Duodenal mucosa (tissue), 2 donors: Measurements from ENCODE around the gene PANK4.

Experiments
- H3K27ac ChIP-seq: one replicate; pipeline ENCODE4 v1.7.0; 2013; ENCODE audit warnings: low read depth, low read length
- H3K27me3 ChIP-seq, 2 donors: one replicate each; pipeline ENCODE4 v1.7.0; 2013; ENCODE audit warnings: low read length in 2 of 2, control low read depth in 1 of 2; ENCODE audit not compliant: insufficient read depth in 2 of 2, control insufficient read depth in 1 of 2
- H3K36me3 ChIP-seq, 2 donors: one replicate each; pipeline ENCODE4 v1.7.0; 2013; ENCODE audit warnings: low read length in 2 of 2, control low read depth in 1 of 2; ENCODE audit not compliant: insufficient read depth in 2 of 2, control insufficient read depth in 1 of 2
- H3K4me1 ChIP-seq, 2 donors: one replicate each; pipeline ENCODE4 v1.7.0; 2013; ENCODE audit warnings: low read length in 2 of 2, control low read depth in 1 of 2; ENCODE audit not compliant: insufficient read depth in 2 of 2, control insufficient read depth in 1 of 2
- H3K4me3 ChIP-seq, 2 donors: one replicate each; pipeline ENCODE4 v1.7.0; 2013; ENCODE audit warnings: low read length in 2 of 2, low read depth in 1 of 2
- H3K9ac ChIP-seq, 2 donors: one replicate each; pipeline ENCODE4 v1.7.0; 2013; ENCODE audit warnings: low read length in 2 of 2, low read depth in 1 of 2
- H3K9me3 ChIP-seq, 2 donors: one replicate each; pipeline ENCODE4 v1.7.0; 2013; ENCODE audit warnings: low read length in 2 of 2, control low read depth in 1 of 2; ENCODE audit not compliant: control insufficient read depth in 1 of 2

Gene PANK4

DNA sequence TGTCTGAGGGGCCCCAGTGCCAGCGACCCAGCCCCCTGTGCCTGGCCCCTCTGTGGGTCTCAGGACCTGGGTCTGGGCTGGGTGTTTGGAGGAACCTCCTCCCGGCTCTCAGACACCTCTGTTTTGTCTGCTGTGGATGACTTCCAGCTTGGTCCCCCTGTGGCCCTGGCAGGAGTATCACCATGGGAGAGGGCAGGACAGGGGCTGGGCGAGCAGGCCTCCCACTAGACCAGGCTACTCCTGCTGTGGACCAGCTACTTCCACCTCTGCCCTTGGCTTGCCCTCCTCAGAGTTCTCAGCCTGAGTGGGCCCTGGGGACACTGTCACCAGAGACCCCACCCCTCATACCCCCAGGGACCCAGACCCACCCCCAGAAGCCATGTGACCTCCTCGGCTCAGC is 28.5 kb downstream of the PANK4 start:
- no peaks in the 10 kb centered on the region for H3K9me3 ChIP-seq
- no peak overlapping the region for H3K4me3 ChIP-seq
- no peaks in the 10 kb centered on the region for H3K36me3 ChIP-seq
- H3K27me3 ChIP-seq = peaks cover 0 to 4% of the 10 kb centered on the region in 2 donors
- no peaks in the 10 kb centered on the region for H3K4me1 ChIP-seq
- no peak overlapping the region for H3K9ac ChIP-seq
- H3K27ac ChIP-seq = no peak overlapping the region

DNA sequence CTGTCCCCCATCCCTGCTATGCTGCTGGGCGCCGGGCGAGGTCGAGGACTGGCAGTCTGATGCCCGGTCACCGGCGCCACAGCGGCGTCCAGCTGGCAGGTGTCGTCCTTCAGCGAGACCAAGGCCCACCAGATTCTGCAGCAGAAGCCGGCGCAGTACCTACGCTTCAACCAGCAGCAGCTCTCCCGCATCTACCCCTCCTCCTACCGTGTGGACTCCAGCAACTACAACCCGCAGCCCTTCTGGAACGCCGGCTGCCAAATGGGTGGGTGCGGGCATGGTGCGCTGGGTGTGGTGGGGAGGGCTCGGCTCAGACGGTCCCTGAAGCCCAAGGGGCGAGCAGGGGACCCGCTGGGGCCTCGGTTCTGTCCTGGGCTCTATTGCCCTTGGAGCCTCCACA is 29.6 kb downstream of the PANK4 start:
- Histone ChIP-seq H3K4me3 (no peak overlapping the region), H3K4me1 (no peaks in the 10 kb centered on the region), H3K36me3 (no peaks in the 10 kb centered on the region), H3K9me3 (no peaks in the 10 kb centered on the region), H3K27ac (no peak overlapping the region), H3K27me3 (peaks cover 0 to 4% of the 10 kb centered on the region in 2 donors), H3K9ac (no peak overlapping the region)

DNA sequence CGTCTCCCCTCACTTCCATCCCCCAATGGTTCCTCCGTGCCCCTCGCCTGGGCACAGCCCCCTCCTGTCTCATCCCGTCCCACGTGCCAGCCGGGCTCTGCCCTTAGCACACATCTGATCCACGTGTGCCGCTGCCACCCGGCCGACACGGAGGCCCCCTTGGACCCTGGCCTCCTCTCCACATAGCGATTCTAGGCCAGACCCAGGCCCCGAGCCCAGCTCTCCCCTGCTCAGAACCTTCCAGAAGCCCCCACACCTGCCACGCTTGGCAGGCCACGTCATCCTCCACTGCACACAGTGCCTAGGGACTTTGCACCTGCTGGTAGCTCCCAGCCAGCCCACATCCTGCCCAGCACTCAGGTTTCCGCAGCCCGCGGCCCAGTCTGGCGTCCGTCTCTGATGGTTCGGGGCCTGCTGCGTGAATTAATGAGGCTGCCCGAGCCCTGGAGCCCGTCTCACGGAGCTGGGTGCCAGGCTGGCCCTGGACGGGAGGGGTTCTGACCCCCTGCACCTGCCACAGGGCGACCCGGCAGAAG is 30.2 kb downstream of the PANK4 start:
- H3K9ac ChIP-seq = no peak overlapping the region
- no peak overlapping the region for H3K27ac ChIP-seq
- H3K9me3 ChIP-seq = no peaks in the 10 kb centered on the region
- H3K4me1 ChIP-seq = no peaks in the 10 kb centered on the region
- H3K4me3 ChIP-seq = no peak overlapping the region
- no peaks in the 10 kb centered on the region for H3K36me3 ChIP-seq
- peaks cover 0 to 4% of the 10 kb centered on the region in 2 donors for H3K27me3 ChIP-seq

DNA sequence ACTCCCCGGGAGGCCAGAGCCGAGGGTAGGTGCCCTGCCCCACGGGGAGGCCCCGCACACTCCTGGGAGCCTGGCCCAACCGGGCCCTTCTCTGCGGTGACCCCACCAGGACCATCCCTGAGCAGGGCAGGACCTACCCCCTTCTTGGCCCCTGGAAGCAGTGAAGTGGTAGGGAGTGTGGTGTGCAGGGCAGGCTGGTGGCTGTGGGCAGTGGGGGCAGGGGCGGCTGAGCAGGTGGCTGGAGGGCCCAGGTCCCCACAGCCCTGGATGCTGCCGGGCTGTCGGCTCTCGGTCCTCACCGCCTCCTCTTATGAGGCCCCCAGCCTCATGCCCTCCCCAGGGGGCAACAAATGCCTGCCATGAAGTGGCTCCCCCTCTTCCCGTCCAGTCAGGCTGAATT is 30.9 kb downstream of the PANK4 start:
- Histone ChIP-seq H3K9ac (no peak overlapping the region), H3K4me3 (no peak overlapping the region), H3K27ac (no peak overlapping the region), H3K4me1 (no peaks in the 10 kb centered on the region), H3K27me3 (peaks cover 0 to 4% of the 10 kb centered on the region in 2 donors), H3K36me3 (no peaks in the 10 kb centered on the region), H3K9me3 (no peaks in the 10 kb centered on the region)

DNA sequence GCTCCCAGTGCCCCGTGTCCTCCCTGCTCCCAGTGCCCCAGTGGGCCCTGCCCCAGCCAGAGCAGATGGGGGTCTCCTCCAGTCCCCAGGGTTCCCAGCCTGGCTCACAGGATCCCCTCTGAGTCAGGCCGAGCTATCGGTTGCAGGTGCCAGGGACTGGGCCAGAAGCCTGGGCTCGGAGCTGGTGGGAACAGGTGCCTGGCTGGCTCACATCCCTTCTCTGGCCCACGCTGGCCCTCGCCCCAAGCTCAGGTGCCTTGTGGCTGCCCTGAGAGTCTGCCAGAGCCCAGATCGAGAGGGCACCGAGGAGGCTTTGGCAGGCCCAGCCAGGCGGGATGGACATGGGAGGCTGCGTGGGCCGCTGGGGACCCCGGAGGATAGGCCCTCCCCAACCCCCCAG is 31.4 kb downstream of the PANK4 start:
- Histone ChIP-seq H3K4me3 (no peak overlapping the region), H3K36me3 (no peaks in the 10 kb centered on the region), H3K9ac (no peak overlapping the region), H3K4me1 (no peaks in the 10 kb centered on the region), H3K9me3 (no peaks in the 10 kb centered on the region), H3K27ac (no peak overlapping the region), H3K27me3 (peaks cover 0 to 4% of the 10 kb centered on the region in 2 donors)

DNA sequence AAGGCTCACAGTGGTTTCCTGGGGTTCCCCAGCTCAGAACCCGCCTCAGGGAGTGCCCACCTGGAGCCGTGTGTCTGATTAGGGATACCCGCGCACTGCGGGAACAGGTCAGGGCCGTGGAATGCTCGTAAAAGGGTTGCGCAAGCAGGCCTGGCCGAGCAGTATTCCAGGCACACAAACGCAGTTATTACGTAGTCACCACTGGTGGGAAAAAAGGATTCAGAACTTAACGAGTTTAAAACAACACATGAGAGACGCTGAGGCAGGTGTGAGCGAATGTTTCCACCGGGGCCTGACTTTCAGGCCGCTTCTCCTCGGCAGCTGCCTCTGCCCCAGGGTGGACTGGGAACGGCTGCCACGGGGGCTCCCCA is 32.1 kb downstream of the PANK4 start:
- Histone ChIP-seq H3K36me3 (no peaks in the 10 kb centered on the region), H3K27me3 (no peaks in the 10 kb centered on the region), H3K27ac (no peak overlapping the region), H3K4me1 (no peaks in the 10 kb centered on the region), H3K4me3 (no peak overlapping the region), H3K9me3 (no peaks in the 10 kb centered on the region), H3K9ac (no peak overlapping the region)

DNA sequence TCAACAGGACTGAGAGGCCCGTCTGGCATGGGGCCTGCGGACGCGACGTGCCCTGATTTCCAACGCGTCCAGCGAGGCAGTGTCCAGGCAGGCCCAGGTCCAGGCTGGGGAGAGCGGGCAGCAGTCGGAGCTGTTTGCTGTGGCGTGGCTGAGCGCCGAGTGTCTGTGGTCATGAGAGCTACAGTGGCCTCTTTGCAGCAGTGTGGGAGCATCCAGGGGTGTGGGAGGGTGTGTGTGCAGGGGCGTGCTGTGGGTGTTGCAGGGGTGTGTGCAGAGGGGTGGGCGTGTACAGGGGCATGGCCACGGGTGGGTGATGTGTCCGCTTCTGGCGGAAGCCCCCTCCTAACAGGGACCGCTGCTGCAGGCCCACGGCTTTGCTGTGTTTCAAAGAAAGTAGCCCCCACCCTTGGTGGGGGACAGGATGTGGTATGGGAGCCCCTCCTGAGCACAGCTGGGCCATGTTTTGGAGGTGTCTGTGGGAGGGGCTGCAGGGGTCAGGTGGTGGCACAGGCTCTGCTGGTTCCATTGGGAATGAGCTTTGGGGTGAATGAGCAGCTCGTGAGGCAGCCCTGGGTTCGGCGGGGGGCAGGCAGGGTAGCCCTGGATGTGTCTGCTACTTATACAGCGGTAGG is 32.6 kb downstream of the PANK4 start:
- no peak overlapping the region for H3K9ac ChIP-seq
- peaks cover 0 to 3% of the 10 kb centered on the region in 2 donors for H3K9me3 ChIP-seq
- no peaks in the 10 kb centered on the region for H3K27me3 ChIP-seq
- H3K27ac ChIP-seq = no peak overlapping the region
- no peaks in the 10 kb centered on the region for H3K36me3 ChIP-seq
- no peaks in the 10 kb centered on the region for H3K4me1 ChIP-seq
- no peak overlapping the region for H3K4me3 ChIP-seq

DNA sequence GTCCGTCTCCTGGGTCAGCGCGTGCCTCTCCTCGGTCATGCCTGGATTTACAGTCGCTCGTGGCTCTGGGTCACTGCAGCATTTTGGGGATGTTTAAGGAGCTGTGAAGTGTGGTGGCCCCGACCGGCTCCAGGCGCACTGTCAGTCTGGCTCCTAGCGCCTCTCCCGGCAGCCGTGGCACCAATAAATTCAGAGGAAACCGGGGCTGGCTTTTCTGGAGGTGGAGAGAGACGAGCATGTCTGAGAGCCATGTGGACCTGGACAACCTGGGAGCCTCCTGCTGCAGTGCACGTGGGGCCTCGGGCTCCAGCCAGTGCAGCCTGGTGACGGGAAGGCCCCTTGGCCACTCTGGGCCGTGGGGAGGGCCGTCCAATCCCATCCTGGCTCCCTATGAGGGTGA is 33.2 kb downstream of the PANK4 start:
- no peaks in the 10 kb centered on the region for H3K27me3 ChIP-seq

DNA sequence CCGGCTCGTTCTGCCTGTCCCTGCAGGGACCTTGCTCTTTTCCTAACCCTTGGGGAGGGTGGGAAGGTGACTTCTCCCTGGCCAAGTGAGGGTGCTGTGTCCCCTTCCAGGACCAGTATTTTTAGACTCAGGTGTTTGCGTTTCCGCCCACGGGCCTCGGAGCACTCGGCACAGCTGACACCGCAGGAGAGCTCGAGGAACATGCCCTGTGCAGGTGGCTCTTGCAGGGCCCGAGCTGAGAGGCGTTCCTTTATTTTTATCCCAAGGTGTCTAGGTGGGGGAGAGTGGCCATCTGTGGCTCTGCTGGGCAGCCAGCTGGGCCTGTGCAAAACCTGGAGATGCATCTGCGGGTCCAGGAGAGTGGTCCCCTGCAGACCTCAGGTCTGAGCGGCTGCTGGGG is 34.3 kb downstream of the PANK4 start:
- Histone ChIP-seq H3K9ac (no peak overlapping the region), H3K27me3 (no peaks in the 10 kb centered on the region), H3K9me3 (peaks cover 0 to 10% of the 10 kb centered on the region in 2 donors), H3K27ac (no peak overlapping the region), H3K4me1 (no peaks in the 10 kb centered on the region), H3K36me3 (no peaks in the 10 kb centered on the region), H3K4me3 (no peak overlapping the region)

More for the DNA sequence above, 33.2 kb downstream of the PANK4 start:
- H3K36me3 ChIP-seq = no peaks in the 10 kb centered on the region
- no peak overlapping the region for H3K27ac ChIP-seq
- H3K9me3 ChIP-seq = peaks cover 0 to 8% of the 10 kb centered on the region in 2 donors
- H3K9ac ChIP-seq = no peak overlapping the region
- no peaks in the 10 kb centered on the region for H3K4me1 ChIP-seq
- no peak overlapping the region for H3K4me3 ChIP-seq

DNA sequence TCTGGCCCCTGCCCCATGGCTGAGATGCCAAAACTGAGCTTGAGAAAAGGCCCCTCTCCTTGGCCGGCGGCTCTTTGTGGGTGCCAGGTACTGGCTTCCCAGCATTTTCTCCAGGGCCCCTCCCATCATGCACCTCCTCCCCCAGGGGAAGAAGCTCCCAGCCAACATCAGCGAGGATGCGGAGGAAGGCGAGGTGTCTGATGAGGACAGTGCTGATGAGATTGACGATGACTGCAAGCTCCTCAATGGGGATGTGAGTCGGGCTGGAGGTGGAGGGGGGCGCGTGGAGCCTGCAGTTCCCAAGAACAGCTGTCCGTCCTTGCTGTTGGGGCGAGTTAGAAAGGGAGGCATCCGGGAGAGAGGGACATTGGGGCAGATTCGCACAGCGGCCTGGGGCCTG is 36.8 kb downstream of the PANK4 start:
- H3K9me3 ChIP-seq = peaks cover 0 to 10% of the 10 kb centered on the region in 2 donors
- no peaks in the 10 kb centered on the region for H3K4me1 ChIP-seq
- no peaks in the 10 kb centered on the region for H3K36me3 ChIP-seq
- H3K27ac ChIP-seq = no peak overlapping the region
- no peaks in the 10 kb centered on the region for H3K27me3 ChIP-seq
- no peak overlapping the region for H3K9ac ChIP-seq
- H3K4me3 ChIP-seq = no peak overlapping the region
